Mesendoderm (in vitro differentiated cells): ENCODE results near the gene IQSEC1.

Experiments
- DNase-seq: peaks from one replicate; pipeline ENCODE4 v3.0.0; 2013
- H2AK5ac ChIP-seq: 2 replicates; pipeline ENCODE4 v1.6.1; 2013; ENCODE audit warnings: low read length, inconsistent platforms
- H2BK120ac ChIP-seq: 2 replicates; pipeline ENCODE4 v1.6.1; 2013; ENCODE audit warnings: low read depth, mild to moderate bottlenecking, low read length, moderate library complexity, mixed read lengths
- H2BK15ac ChIP-seq: replicated peaks from 2 replicates; pipeline ENCODE4 v1.6.1; 2013; ENCODE audit warnings: low read depth, mild to moderate bottlenecking, moderate library complexity
- H2BK5ac ChIP-seq: 2 replicates; pipeline ENCODE4 v1.6.1; 2013; ENCODE audit warnings: low read length, inconsistent platforms
- H3K18ac ChIP-seq: 2 replicates; pipeline ENCODE4 v1.6.1; 2013; ENCODE audit warnings: mild to moderate bottlenecking, low read length, mixed read lengths
- H3K23ac ChIP-seq: one replicate; pipeline ENCODE4 v1.6.1; 2013; ENCODE audit warnings: low read length
- H3K27ac ChIP-seq: 2 replicates; pipeline ENCODE4 v1.5.1; 2013; ENCODE audit warnings: low read depth, mild to moderate bottlenecking, inconsistent platforms, low read length, moderate library complexity
- H3K27me3 ChIP-seq: 2 replicates; pipeline ENCODE4 v1.6.1; 2013; ENCODE audit warnings: low read length, control low read depth, mild to moderate bottlenecking, inconsistent platforms; ENCODE audit not compliant: insufficient read depth, poor library complexity
- H3K36me3 ChIP-seq: 2 replicates; pipeline ENCODE4 v1.6.1; 2013; ENCODE audit warnings: low read length, inconsistent platforms; ENCODE audit not compliant: control insufficient read depth, insufficient read depth
- H3K4ac ChIP-seq: one replicate; pipeline ENCODE4 v1.6.1; 2013; ENCODE audit warnings: low read depth, mild to moderate bottlenecking, low read length, moderate library complexity
- H3K4me1 ChIP-seq: 2 replicates; pipeline ENCODE4 v1.6.1; 2013; ENCODE audit warnings: low read depth, low read length, inconsistent platforms; ENCODE audit not compliant: control insufficient read depth
- H3K4me2 ChIP-seq: 2 replicates; pipeline ENCODE4 v1.6.1; 2013; ENCODE audit warnings: low read length
- H3K4me3 ChIP-seq: 2 replicates; pipeline ENCODE4 v1.5.1; 2013; ENCODE audit warnings: mild to moderate bottlenecking, low read length
- H3K56ac ChIP-seq: one replicate; pipeline ENCODE4 v1.6.1; 2013; ENCODE audit warnings: low read length
- H3K79me1 ChIP-seq: 2 replicates; pipeline ENCODE4 v1.6.1; 2013; ENCODE audit warnings: low read length, inconsistent platforms
- H3K79me2 ChIP-seq: 2 replicates; pipeline ENCODE4 v1.6.1; 2013; ENCODE audit warnings: mild to moderate bottlenecking, low read length; ENCODE audit not compliant: control insufficient read depth, insufficient read depth
- H3K9ac ChIP-seq: 2 replicates; pipeline ENCODE4 v1.6.1; 2013; ENCODE audit warnings: low read length, inconsistent platforms
- H4K5ac ChIP-seq: one replicate; pipeline ENCODE4 v1.6.1; 2013; ENCODE audit warnings: low read length
- H4K8ac ChIP-seq: one replicate; pipeline ENCODE4 v1.6.1; 2013; ENCODE audit warnings: low read depth, mild to moderate bottlenecking, control low read depth, low read length, moderate library complexity
- WGBS: extraction: QIAGEN DNeasy Blood & Tissue Kit; methylation state at CpG from one replicate; pipeline ENCODE4 v1.1.7; 2013; ENCODE audit warnings: low lambda C conversion rate, missing lambda C conversion rate; ENCODE audit not compliant: insufficient coverage; ENCODE audit errors: extremely low coverage; 5-methylcytosine and 5-hydroxymethylcytosine counted together

Gene IQSEC1

DNA sequence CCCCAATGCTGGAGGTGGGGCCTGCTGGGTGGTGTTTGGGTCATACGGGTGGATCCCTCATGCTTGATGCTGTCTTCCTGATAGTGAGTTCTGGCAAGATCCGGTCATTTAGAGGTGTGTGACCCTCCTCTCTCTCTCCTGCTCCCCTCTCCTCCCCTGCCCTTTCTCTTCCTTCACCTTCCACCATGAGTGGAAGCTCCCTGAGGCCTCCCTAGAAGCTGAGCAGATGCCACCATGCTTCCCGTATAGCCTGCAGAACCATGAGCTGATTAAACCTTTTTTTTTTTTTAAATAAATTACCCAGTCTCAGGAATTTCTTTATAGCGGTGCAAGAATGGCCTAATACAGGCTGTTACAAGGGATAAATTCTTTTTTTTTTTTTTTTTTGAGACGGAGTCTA, 36.3 kb upstream of the IQSEC1 start:
- no peaks in the 10 kb centered on the region for H3K4me1 ChIP-seq
- no peak overlapping the region for H4K5ac ChIP-seq
- WGBS, result no CpG with 5 or more reads among the region's 5 CpGs
- no peak overlapping the region for H4K8ac ChIP-seq
- H3K27me3 ChIP-seq, result no peaks in the 10 kb centered on the region
- DNase-seq, result no peak
- H2BK5ac ChIP-seq, result no peak overlapping the region
- H3K36me3 ChIP-seq, result no peaks in the 10 kb centered on the region
- H2AK5ac ChIP-seq, result no peak overlapping the region
- H3K56ac ChIP-seq, result no peak overlapping the region
- no peaks in the 10 kb centered on the region for H3K79me2 ChIP-seq
- no peak overlapping the region for H3K4me2 ChIP-seq
- no peak overlapping the region for H3K4ac ChIP-seq
- H3K9ac ChIP-seq, result no peak overlapping the region
- H3K23ac ChIP-seq, result no peak overlapping the region
- H3K18ac ChIP-seq, result no peak overlapping the region
- no peak overlapping the region for H2BK120ac ChIP-seq
- no peak overlapping the region for H3K27ac ChIP-seq
- no peak overlapping the region for H3K4me3 ChIP-seq
- H2BK15ac ChIP-seq, result no peak overlapping the region
- no peaks in the 10 kb centered on the region for H3K79me1 ChIP-seq

DNA sequence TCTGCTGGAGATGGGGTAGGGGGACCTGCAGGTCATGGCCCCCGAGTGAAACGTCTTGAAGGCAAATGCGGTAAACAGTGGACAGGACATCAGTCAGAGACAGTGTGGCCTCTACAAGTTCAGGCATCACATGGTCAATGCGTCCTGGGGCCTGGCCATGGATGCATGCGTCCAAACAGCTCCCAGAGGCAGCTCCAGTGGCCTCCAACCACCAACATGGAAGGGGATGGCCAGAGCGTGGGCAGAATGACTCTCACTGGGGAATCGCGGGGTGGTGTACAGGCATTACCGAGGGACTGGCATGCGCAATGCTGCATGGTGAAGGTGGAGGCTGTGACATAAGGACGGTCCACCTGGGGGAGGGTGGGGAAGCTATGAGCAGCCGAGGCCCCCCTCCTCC, 35.6 kb upstream of the IQSEC1 start:
- Histone ChIP-seq H3K9ac (no peak overlapping the region), H2AK5ac (no peak overlapping the region), H3K27me3 (no peaks in the 10 kb centered on the region), H3K4me1 (no peaks in the 10 kb centered on the region), H3K56ac (no peak overlapping the region), H2BK120ac (no peak overlapping the region), H2BK5ac (no peak overlapping the region), H3K4ac (no peak overlapping the region), H3K4me2 (no peak overlapping the region), H3K27ac (no peak overlapping the region), H4K8ac (no peak overlapping the region), H3K79me2 (no peaks in the 10 kb centered on the region), H3K4me3 (no peak overlapping the region), H3K18ac (no peak overlapping the region), H3K23ac (no peak overlapping the region), H2BK15ac (no peak overlapping the region), H3K36me3 (no peaks in the 10 kb centered on the region), H4K5ac (no peak overlapping the region), H3K79me1 (no peaks in the 10 kb centered on the region)
- DNase-seq, result no peak
- WGBS, result no CpG with 5 or more reads among the region's 12 CpGs

- no peak overlapping the region for H2BK120ac ChIP-seq
- WGBS, result no CpG with 5 or more reads among the region's 13 CpGs
- H3K56ac ChIP-seq, result no peak overlapping the region
- H3K23ac ChIP-seq, result no peak overlapping the region
- no peak overlapping the region for H3K18ac ChIP-seq
- no peaks in the 10 kb centered on the region for H3K27me3 ChIP-seq
- no peak overlapping the region for H2BK5ac ChIP-seq
- H3K79me2 ChIP-seq, result no peaks in the 10 kb centered on the region
- no peak overlapping the region for H3K27ac ChIP-seq
- H2AK5ac ChIP-seq, result no peak overlapping the region
- no peak for DNase-seq
- H4K8ac ChIP-seq, result no peak overlapping the region
- H3K79me1 ChIP-seq, result no peaks in the 10 kb centered on the region
- no peak overlapping the region for H2BK15ac ChIP-seq
- no peaks in the 10 kb centered on the region for H3K36me3 ChIP-seq
- H3K4ac ChIP-seq, result no peak overlapping the region
- H3K9ac ChIP-seq, result no peak overlapping the region
- H4K5ac ChIP-seq, result no peak overlapping the region
- no peak overlapping the region for H3K4me3 ChIP-seq
- no peak overlapping the region for H3K4me2 ChIP-seq
- no peaks in the 10 kb centered on the region for H3K4me1 ChIP-seq
Measured at GRCh38 chr3:13107661-13108060, 34.4 kb upstream of the IQSEC1 start.

DNA sequence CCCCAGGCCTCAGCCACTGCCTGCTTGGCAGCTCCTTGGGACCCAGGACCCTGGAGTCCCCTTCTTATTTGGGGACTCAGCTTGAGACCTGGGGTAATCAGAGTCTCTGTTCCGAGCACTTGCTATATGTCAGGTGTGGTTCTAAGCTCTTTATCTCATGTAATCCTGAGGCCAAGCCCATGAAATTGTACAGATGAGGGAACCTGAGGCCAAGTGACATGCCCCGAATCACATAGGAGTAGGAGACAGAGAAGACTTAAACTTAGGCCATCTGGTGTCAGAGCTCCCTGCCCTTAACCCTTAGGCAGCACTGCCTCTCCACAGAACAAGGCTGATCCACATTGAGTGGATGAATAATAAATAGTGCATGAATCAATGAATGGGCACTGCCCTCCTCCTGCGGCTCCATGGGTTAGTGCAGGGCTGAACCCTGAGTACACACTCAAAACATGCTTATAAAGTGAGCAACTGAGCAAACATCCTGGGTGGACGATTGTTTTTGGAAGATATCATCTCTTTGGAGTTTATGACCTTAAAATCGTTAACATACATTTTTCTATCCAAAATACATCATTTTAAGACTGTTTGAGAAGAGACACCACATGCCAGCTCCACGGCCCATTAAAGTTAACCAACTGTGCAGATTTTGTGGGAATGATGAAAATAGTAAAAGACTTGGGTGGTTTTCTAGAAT, 33.2 kb upstream of the IQSEC1 start:
- Histone ChIP-seq H3K4me3 (no peak overlapping the region), H2BK15ac (no peak overlapping the region), H3K18ac (no peak overlapping the region), H3K4me2 (no peak overlapping the region), H3K36me3 (no peaks in the 10 kb centered on the region), H3K23ac (no peak overlapping the region), H4K5ac (no peak overlapping the region), H3K27ac (no peak overlapping the region), H3K79me2 (no peaks in the 10 kb centered on the region), H4K8ac (no peak overlapping the region), H2BK5ac (no peak overlapping the region), H3K27me3 (no peaks in the 10 kb centered on the region), H3K4me1 (no peaks in the 10 kb centered on the region), H2AK5ac (no peak overlapping the region), H3K79me1 (no peaks in the 10 kb centered on the region), H2BK120ac (no peak overlapping the region), H3K9ac (no peak overlapping the region), H3K56ac (no peak overlapping the region), H3K4ac (no peak overlapping the region)
- WGBS, result no CpG with 5 or more reads among the region's 6 CpGs
- no peak for DNase-seq

DNA sequence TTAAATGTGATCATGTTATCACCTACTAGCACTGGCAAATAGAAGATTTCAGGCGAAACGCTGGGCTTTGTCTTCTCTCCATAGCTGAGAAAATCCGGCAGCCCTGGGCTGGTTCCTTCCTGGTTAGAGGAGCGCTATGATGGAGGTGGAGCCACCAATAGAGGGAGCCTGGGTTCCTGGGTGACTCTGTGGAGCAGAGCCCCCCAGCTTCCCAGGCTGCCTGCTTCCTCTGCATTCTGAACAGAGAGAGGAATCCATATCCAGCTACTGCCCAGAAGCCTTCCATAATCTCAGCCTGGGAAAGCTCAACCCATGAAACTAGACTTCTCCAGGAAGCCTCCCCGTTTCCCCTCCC, 32.6 kb upstream of the IQSEC1 start:
- H2BK15ac ChIP-seq, result no peak overlapping the region

More for the DNA sequence above, 32.6 kb upstream of the IQSEC1 start:
- H2AK5ac ChIP-seq, result no peak overlapping the region
- no peak overlapping the region for H3K23ac ChIP-seq
- H3K27ac ChIP-seq, result no peak overlapping the region
- no peak overlapping the region for H3K56ac ChIP-seq
- H3K4me1 ChIP-seq, result no peaks in the 10 kb centered on the region
- H3K27me3 ChIP-seq, result no peaks in the 10 kb centered on the region
- no peak overlapping the region for H3K4ac ChIP-seq
- H4K8ac ChIP-seq, result no peak overlapping the region
- no peaks in the 10 kb centered on the region for H3K79me1 ChIP-seq
- no peak for DNase-seq
- H3K9ac ChIP-seq, result no peak overlapping the region
- no peak overlapping the region for H2BK120ac ChIP-seq
- no peaks in the 10 kb centered on the region for H3K36me3 ChIP-seq
- H2BK5ac ChIP-seq, result no peak overlapping the region
- no peaks in the 10 kb centered on the region for H3K79me2 ChIP-seq
- no CpG with 5 or more reads among the region's 5 CpGs for WGBS
- H4K5ac ChIP-seq, result no peak overlapping the region
- no peak overlapping the region for H3K4me3 ChIP-seq
- H3K18ac ChIP-seq, result no peak overlapping the region
- H3K4me2 ChIP-seq, result no peak overlapping the region
